HG02623 (cell line): ENCODE results near the gene ARL15.
"Not testable (repeated sequence)": the region's sequence is repeated elsewhere in the genome, so short reads cannot be mapped to it uniquely, and the experiment has no call there.

Experiments
- ATAC-seq: cut with Tn5 transposase; IDR thresholded peaks from one replicate; pipeline ENCODE4 v1.9.1; 2021; ENCODE audit warnings: moderate library complexity; ENCODE audit not compliant: unreplicated experiment

Gene ARL15

DNA sequence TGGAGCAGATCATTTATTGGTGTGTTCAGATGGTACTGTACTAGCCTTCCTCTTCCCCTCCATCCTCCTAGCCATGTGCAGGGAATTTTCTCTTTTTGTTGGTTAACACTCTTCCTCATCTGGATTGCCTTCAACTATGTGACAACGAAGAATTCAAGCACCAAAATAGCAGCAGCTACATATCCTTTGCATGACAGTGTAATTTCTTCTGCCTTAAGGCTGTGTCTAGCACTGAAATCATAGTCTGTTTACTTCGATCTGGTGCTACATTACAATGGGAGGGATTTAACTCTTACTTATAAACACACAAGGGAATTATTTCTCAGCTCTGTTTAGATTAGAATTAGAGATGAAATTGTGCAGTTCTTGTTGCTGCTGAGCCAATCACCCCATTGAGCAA lies 260.4 kb downstream of the ARL15 start:
- no peak for ATAC-seq

DNA sequence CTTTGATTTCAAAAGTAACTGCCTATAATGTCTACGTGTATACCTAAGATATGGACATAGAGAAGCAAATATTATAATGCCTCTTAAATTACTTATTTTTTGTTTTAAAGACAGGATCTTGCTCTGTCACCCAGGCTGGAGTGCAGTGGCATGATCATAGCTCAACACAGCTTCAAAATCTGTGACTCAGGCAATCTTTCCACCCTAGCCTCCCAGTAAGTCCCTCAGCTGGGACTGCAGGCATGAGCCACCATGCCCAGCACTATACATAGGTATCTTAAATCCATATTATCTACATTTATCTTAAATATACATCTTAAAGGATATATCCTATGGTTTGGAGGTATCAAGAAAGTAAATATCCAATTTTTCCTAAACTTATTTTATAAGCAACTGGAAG lies 261.2 kb downstream of the ARL15 start:
- no peak for ATAC-seq

DNA sequence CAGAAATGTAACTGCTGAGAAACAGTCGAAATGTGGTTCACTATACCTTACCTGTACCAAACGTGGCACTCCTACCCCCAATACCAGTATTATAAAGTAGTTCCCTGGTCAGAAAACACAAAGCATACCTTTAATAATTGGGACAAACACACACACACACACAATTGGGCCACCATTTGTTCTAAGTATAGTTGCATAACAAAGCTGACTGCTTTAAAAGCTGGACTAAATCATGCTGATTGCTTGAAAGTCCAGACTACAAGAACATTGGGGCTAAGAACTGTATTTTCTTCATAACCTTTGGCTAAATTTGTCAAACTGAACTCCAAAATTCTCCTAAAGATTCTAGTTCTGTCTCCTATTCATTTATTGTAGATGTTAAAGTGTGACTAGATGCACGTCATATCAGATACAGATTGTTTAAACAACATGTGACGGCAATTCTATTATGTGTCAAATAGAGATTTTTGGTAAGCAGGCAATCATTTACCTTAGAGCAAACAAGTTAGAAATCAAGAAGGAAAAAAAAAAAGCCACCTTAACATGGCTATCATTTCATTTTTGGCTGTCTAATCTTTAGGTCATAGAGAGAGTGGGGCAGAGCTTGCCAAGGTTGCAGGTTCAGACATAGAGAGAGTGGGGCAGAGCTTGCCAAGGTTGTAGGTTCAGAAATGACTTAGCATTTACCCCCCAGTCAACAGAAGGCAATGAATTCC lies 265.1 kb downstream of the ARL15 start:
- no peak for ATAC-seq

DNA sequence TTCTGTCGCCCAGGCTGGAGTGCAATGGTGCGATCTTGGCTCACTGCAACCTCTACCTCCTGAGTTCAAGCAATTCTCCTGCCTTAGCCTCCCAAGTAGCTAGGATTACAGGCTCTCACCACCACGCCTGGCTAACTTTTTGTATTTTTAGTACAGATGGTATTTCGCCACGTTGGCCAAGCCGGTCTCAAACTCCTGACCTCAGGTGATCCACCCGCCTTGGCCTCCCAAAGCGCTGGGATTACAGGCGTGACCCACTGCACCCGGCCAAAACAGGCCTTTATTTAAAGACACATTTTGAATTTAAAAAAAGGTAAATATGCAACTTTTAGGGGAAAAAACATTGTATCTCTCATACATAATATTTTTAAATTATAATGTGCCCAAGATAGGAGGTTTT lies 266.1 kb downstream of the ARL15 start:
- not testable (repeated sequence) for ATAC-seq

DNA sequence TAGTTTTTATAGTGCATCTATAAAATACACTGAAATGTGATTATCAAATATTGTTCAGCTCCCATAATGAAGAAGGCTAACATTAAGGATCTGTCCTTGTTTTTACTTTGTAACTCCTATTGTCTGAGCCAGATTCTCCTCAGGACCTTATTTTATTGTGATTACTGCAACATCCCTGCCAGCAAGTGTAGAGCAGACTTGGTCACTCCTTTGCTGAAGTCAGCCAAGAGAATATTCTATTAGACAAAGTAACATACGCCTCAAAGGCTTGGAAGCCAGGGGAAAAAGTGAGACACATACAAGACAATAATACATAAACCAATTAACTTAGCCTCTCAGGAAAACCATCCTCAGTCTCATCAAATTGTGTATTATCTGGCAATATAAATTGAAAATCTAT lies 269.6 kb downstream of the ARL15 start:
- no peak for ATAC-seq

DNA sequence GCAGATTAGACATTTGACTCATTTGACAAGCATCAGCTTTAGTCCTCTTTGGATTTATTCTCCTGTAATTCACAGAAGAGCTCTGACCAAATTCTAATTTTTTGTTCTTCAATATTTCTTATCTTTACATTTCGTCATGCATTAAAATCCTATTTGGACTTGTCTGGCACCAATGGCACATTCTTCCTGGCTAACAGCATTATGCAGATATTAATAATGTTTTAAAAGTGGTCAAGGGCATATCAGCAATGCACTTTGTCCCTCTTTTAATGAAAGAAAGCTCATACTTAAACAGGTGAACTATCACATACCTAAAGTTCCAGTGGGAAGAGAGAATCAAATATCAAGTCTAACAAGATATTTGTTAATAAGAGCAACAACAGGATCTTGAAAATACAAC lies 270.4 kb downstream of the ARL15 start:
- no peak for ATAC-seq

DNA sequence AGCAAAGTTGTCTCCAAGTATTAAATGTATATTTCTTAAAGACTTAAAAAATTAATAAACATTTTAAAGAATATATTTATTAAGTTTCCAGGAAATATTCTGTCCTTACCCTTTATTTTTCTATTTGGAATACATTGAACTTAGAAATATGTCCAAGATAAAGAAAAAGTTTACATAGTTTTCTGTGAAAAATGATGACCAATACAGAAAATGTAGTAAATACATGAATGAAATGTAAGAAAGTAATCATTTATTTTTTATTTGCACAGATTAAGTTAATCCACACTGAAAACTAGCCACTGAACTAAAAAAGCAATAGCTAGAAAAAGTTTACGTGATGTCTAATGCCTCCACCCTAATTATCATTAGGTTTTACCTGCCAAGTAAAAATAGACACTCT lies 273.2 kb downstream of the ARL15 start:
- no peak for ATAC-seq

DNA sequence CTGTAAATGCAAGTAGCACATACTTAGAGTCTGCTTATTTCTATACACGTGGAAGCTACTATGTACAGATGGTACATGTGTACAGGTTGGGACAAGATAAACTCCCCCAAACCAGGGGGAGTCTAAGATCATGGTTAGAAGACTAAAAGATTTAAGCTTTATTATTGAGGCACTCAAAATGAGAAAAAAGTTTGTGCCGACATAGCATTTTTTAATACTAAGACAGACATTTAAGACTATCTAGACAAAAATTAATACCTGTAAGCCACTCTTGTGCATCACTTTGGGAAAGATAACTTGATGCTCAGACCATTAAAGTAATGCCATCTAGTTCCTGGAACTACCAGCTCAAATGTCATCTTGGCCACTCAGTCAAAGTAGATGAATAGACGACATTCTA lies 279.4 kb downstream of the ARL15 start:
- no peak for ATAC-seq

DNA sequence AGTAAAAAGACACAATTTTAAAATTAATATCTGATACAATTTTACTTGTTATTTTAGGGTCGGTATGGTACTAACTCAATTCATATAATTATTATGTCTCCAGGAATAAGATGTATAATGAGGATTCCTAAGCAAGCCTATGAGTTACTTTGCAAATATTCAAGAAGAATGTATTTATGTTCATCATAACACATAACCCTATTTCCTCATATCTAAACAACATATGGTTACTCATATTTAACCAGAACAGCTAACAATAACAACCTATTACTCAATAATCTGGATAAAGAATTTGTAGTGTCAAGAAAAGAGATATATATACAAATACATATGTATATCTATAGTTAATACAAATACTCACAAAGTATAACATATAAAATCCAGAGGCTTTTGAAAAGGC lies 285.9 kb downstream of the ARL15 start:
- no peak for ATAC-seq

DNA sequence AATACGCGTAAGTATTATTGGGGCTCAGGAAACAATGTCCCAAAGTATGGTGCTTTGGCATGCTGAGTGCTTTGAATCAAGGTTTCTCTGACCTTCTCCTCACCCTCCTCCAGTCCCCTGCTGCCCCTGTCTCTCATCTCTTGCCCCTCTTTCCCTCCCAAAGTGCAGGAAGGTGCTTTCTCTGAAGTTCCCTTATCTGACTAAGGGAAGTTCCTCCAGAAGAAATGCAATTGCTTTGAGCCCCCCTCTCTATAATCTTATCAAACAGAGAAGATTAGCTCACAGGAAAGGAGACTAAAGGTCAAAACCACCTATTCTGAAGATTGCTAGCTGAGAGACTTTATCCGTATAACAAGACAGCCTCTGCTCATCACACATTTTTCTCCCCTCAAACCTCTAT lies 288.1 kb downstream of the ARL15 start:
- ATAC-seq: no peak

DNA sequence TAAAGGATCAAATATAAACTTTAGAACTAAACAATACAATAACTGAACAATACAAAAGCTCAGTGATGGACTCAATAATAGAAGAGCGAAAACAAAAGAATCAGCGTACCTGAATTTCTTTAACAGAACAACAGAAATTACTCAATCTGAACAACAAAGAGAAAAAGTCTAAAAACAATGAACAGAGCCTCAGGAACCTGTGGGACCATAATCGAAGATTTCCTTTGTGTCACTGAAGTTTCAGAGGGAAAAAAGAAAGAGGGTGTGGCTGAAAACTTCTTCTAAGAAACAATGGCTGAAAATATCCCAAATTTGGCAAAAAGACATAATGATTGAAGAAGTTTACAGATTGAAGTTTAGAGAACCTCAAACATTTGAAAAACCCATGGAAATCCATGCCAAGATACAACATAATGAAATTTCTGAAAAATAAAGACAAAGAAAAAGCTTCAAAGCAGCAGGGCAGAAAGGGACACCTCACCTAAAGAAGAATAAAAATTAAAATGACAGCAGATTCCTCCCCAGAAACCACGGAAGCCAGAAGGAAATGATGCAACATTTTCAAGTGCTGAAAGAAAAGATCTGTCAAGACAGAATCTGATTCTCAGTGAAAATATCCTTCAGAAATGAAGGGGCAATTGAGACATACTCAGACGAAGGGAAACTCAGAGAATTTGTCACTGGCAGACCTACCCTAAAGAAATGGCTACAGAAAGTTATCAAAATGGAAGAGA lies 288.8 kb downstream of the ARL15 start:
- ATAC-seq: no peak

DNA sequence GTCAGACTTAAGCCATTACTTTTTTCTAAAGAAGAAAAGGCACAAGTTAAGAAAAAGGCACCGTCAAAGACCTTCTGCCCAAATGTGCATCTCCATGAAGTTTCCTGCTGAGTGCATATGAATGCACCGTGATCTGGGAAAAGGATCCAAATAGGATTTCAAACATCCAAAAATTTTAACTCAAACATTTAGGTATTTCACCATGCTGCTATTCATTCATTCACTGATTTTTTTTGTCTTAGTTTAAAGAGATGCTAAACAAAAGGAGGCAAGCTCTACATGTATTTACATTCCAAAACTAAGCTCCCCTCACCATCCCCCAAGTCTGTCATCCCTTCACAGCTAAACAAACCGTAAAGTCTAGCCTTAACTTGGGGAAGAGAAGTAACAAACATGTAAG lies 291.9 kb downstream of the ARL15 start:
- no peak for ATAC-seq

DNA sequence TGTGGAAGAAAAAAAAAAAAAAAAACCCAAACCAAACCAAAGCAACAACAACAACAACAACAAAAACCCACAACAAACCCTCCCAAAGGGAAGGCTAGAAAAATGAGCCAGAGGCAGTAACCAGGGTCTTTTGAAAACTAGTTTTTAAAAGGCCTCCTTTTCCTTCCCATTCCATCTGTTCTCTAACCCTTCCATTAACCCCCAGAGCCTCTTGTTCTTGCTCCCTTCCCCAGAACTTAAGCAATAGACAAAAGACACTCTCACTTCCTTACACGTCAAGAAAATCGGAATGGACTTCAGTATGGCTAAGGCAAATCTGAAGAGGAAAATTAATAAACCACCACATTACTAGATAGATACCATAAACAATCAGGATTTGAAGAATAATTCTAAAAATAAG lies 292.8 kb downstream of the ARL15 start:
- no peak for ATAC-seq

DNA sequence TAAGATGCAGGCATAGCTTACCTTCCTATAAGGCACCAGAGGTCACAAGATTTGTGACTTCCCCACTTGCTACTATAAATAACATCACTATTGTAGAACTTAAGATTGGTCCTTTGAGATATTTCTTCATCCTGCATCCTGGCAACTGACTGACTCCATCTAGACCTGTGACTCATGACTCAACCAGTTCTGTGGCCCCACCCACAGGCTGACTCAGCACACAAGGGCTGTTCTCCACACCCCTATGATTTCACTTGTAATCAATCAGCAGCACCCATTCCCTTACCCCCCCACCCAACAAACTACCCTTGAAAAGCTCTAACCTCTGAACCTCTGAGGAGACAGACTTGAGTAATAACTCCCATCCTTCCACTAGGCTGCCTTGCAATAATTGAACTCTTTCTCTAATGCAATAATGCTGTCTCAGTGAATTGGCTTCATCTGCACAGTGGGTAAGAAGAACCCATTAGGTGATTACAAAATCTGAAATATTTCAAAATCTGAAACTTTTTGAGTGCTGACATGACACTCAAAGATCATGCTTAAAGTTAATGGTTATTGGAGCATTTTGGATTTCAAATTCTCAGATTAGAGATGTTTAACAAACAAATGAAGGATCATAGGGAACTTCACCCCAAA lies 296.7 kb downstream of the ARL15 start:
- no peak for ATAC-seq

DNA sequence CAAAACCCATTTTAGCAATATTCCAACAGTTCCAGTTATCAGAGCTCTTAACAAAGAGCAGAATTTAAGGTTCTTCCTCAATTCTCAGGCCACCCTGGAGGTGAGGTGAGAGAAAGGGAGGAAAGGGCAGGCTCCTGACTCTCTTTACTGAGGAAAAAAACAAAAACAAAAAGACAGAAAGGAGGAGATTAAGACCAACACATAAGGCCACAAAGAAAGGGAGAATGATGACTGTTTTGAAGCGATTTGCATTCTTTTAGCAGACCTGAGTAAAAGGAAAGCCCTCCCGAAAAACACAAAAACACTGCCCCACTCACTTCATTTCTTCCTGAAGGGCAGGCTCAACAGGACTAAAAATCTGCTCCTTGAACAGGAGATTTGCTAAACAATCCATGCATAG lies 300.5 kb downstream of the ARL15 start:
- ATAC-seq: no peak

DNA sequence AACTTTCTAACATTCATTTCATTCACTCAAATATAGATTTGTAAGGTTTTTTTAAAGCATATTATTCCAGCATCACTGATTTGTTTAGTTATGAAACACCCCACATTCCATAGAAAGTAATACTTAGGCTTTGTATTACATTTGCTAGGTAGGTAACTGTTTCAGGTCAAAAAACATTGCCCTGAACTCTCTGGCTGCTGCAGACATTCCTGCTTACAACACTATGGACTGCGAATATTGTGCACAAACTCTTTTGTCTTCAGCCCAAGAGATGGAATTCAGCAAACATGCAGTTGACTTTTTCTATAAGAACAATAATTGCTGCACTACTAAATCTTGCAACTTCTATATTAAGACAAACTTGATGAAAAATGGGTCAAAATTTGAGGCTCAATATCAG lies 301.0 kb downstream of the ARL15 start:
- ATAC-seq: no peak

DNA sequence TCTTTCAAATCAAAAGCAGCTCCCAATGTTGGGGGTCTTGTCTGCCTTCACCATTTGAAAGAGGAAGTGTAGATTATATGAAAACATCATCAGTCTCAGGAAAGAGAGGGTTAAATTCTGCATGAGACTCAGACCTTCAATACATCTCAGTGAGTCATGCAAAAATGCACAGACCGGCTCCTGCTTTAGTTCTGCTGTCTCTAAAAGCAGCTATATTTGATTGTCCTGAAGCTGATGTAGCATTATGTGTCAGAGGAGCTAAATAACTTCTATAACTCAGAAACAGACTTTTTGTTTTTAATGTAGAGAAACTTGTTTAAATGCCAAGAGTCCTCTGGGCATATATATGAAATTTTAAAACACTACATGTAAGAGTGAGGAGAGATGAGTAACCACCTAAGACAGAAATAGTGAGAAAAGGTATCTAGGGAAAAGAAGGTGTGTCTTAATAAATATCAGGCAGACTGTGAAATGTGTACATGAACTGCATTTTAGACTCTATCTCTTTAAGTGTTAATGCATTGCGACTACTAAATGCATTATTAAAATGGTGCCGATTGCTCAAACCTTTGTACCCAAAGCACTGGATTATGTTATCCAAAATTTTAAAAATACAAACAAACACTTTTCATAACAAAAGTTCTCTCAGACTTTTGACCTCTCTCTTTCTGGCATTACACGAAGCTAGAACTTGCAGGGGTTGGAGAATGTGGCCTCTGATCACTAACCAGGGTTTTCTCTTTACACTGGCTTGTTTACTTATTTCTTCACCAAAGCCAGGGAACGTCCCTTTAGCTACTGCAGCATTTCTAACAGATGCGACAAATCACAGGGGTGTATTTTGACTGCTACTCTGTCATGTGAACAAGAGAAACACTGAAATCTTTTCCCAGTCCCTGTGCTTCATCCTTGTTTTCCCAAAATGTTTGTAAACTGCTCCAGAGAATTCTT lies 302.3 kb downstream of the ARL15 start:
- ATAC-seq: no peak

DNA sequence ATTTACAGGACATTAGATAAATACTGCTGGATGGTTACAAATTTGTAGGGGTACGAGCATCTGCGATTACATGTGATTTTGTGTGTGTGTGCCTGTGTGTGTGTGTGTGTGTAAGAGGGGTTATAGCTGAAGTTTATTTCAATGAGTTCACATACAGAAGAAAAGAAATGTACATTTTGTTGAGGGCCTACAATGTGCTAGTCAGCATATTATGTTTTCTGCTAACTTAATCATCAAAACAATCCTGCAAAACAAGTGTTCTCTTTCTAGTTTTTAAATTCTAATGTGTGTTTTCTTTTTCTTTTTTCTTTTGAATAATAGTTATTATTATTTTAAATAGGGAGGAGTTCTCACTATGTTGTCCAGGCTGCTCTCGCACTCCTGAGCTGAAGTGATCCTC lies 305.7 kb downstream of the ARL15 start:
- no peak for ATAC-seq

DNA sequence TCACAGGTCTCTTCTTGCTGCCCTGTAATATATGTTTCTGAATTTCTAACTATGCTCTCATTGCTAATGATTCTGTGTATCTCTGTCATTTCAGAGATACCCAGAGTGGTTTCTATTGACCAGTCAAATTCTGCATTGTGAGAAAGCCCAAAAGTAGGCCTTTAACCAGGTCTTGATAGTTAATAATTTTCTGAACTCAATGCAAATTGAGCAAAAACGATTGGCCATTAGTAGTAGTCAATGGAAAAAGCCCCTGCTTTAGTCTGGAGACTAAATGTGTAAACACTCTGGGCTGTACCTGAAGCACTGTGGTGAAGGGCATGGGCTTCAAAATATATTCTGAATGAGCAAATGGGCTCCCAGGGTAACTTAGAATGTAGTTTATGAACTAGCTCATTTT lies 307.6 kb downstream of the ARL15 start:
- ATAC-seq: no peak

DNA sequence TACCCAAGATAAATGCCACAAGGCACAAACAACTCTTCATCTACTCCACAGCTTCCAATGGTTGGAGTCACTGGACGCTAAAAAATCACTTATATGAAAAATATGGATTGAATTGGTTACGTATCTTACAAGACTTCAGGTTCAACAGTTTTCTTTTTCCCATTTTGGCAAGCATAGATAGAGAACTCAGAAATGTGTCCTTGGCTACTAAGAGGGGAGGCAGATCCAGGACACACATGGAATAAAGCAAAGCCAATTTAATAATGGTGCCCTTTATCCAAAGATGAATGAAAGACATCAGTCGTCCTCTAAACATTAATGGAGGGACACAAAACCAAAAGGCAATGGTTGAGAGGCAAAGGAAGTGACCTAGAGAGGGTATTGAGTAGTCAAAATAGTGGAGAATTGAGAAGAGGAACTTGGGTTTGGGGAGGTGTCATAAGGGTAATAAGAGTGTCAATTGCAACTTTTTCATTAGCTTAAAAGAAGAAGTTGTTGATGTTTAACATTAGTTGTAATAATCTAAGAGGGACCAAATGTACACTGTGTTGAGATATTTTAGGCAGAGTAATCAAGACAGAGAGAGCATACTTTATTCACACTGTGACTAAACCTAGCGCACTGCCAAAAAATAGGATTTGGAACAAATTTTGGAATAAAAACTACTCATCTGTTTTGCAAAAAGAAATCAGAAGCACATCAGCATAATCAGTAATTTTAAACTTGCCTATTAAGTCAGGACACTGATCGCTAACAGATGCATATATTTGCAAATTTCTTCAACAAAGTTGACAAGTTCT lies 308.2 kb downstream of the ARL15 start:
- no peak for ATAC-seq
